Cardiac fibroblast (primary cell): ENCODE data around the gene RELB.

Experiments
- DNase-seq, 2 donors: peaks; one replicate each; pipeline versions ENCODE4 v3.0.0 to v3.0.0-alpha.2; 2010; ENCODE audit warnings: low read depth in 2 of 2
- H3K4me3 ChIP-seq, 2 donors: replicated peaks in 1 of 2; 1 replicate in 1 of 2; 2 replicates in 1 of 2; pipeline ENCODE4 v1.5.1; 2011; ENCODE audit warnings: low read depth in 2 of 2, low read length in 2 of 2, mild to moderate bottlenecking in 2 of 2, moderate library complexity in 1 of 2
- CTCF ChIP-seq: IDR thresholded peaks from one replicate; pipeline ENCODE4 v1.5.1; 2011; ENCODE audit warnings: low read depth, mild to moderate bottlenecking, low read length, inconsistent platforms

Gene RELB

GRCh38 chr19:44987148-44987675 is 14.1 kb upstream of the RELB start:
- TF ChIP-seq CTCF = no peak
- H3K4me3 ChIP-seq = no peak overlapping the region
- DNase-seq = no peak

- H3K4me3 ChIP-seq = no peak overlapping the region
- DNase-seq = no peak
- no peak for TF ChIP-seq CTCF
These were observed 13.0 kb upstream of the RELB start for GRCh38 chr19:44988273-44988672.

- TF ChIP-seq CTCF = peak; percentile 81
- H3K4me3 ChIP-seq = no peak overlapping the region
- DNase-seq = peak; percentile 70 to 76
These were observed 12.2 kb upstream of the RELB start for GRCh38 chr19:44988896-44989556.

GRCh38 chr19:44990459-44990858 is 10.8 kb upstream of the RELB start:
- DNase-seq = no peak
- TF ChIP-seq CTCF = no peak
- no peak overlapping the region for H3K4me3 ChIP-seq

- no peak for TF ChIP-seq CTCF
- no peak for DNase-seq
- no peak overlapping the region for H3K4me3 ChIP-seq
These were observed 10.3 kb upstream of the RELB start for GRCh38 chr19:44990966-44991365.

- DNase-seq = no peak
- no peak for TF ChIP-seq CTCF
- H3K4me3 ChIP-seq = no peak overlapping the region
These were observed 8.7 kb upstream of the RELB start for GRCh38 chr19:44992336-44993163.
